HCT116 (cell line): ENCODE measurements around the gene TNFRSF8. TPM values are rescaled to one million over a fixed set of nuclear protein-coding genes. Genes with fewer than 3 reads are reported as not detected.

Experiments used
- ATAC-seq: fragments of 200-7000 bp; cut with Tn5 transposase; 2 replicates; pipeline ENCODE4 v1.9.1; 2020; ENCODE audit warnings: mild to moderate bottlenecking, moderate library complexity
- BruUV-seq: library from RNA; stranded (reverse); fragments of 400-500 nt; replicated peaks from 2 replicates; lab custom pipeline; 2021; lab: Mats Ljungman, UMichigan
- CTCF ChIA-PET: fragments of 300-600 bp; sonication (Branson Sonifier 250); formaldehyde crosslinking; loops from one replicate; lab custom pipeline; 2021; ENCODE audit warnings: antibody characterized with exemption; lab: Charles Lee
- POLR2A ChIA-PET: fragments of 300-600, 350-600 bp; sonication (Branson Sonifier 250); formaldehyde crosslinking; loops from one replicate; lab custom pipeline; 2021; ENCODE audit warnings: antibody characterized with exemption; lab: Charles Lee
- RAD21 ChIA-PET, 2 experiments: fragments of 300-600 bp; sonication (Branson Sonifier 250); formaldehyde crosslinking; loops; one replicate each; lab custom pipeline; 2023; ENCODE audit warnings: low total read pairs in 2 of 2; ENCODE audit not compliant: uncharacterized antibody in 2 of 2, unreplicated experiment in 2 of 2, low non-redundant PET in 1 of 2; lab: Charles Lee
- DNase-seq: peaks from one replicate; pipeline ENCODE4 v3.0.0-alpha.2; 2010; ENCODE audit warnings: low read depth, low spot score
- H2AFZ ChIP-seq: fragments of 200-600 bp; shearing (Covaris generic), sonication (generic); 2 replicates; pipeline ENCODE4 v1.6.1; 2017; ENCODE audit warnings: low read depth, mixed run types, mixed read lengths, antibody characterized with exemption, low read length; ENCODE audit not compliant: poor library complexity, severe bottlenecking
- H3K27ac ChIP-seq: 2 replicates; pipeline ENCODE4 v1.5.1; 2012; ENCODE audit warnings: low read depth, low read length
- H3K27me3 ChIP-seq: fragments of 200-600 bp; sonication (generic); 2 replicates; pipeline ENCODE4 v1.6.1; 2016; ENCODE audit warnings: mixed run types, low read length, mixed read lengths; ENCODE audit not compliant: insufficient read depth
- H3K36me3 ChIP-seq, 2 experiments: fragments of 200-500 bp in 1 of 2; fragments of 200-600 bp in 1 of 2; sonication (Bioruptor generic) in 1 of 2; sonication (generic) in 1 of 2; 2 replicates each; pipeline versions ENCODE4 v1.5.1 to v1.6.1; 2014 to 2016; ENCODE audit warnings: low read length in 2 of 2, inconsistent platforms in 1 of 2, mixed read lengths in 1 of 2, mixed run types in 1 of 2; ENCODE audit not compliant: insufficient read depth in 2 of 2, control insufficient read depth in 1 of 2
- H3K4me1 ChIP-seq, 2 experiments: fragments of 200-600 bp in 1 of 2; sonication (generic) in 1 of 2; 2 replicates each; pipeline versions ENCODE4 v1.5.1 to v1.6.1; 2012 to 2017; ENCODE audit warnings: low read length in 2 of 2, inconsistent platforms in 1 of 2, mild to moderate bottlenecking in 1 of 2, mixed read lengths in 1 of 2, mixed run types in 1 of 2, moderate library complexity in 1 of 2; ENCODE audit not compliant: insufficient read depth in 2 of 2, control insufficient read depth in 1 of 2
- H3K4me2 ChIP-seq: fragments of 200-600 bp; sonication (generic); 2 replicates; pipeline ENCODE4 v1.6.1; 2017; ENCODE audit warnings: mixed run types, low read length, mixed read lengths
- H3K4me3 ChIP-seq, 2 experiments: fragments of 200-600 bp in 1 of 2; sonication (generic) in 1 of 2; replicated peaks in 1 of 2; 2 replicates each; pipeline ENCODE4 v1.5.1; 2011 to 2016; ENCODE audit warnings: low read length in 2 of 2, control low read depth in 1 of 2, low read depth in 1 of 2, mild to moderate bottlenecking in 1 of 2, mixed read lengths in 1 of 2, mixed run types in 1 of 2
- H3K79me2 ChIP-seq: fragments of 200-600 bp; sonication (generic); 2 replicates; pipeline ENCODE4 v1.6.1; 2017; ENCODE audit warnings: mild to moderate bottlenecking, mixed run types, low read length, moderate library complexity, mixed read lengths; ENCODE audit not compliant: insufficient read depth
- H3K9ac ChIP-seq: fragments of 200-600 bp; sonication (generic); 2 replicates; pipeline ENCODE4 v1.6.1; 2016; ENCODE audit warnings: low read length, mixed read lengths
- H3K9me2 ChIP-seq: fragments of 200-600 bp; sonication (generic), shearing (Covaris generic); 2 replicates; pipeline ENCODE4 v1.6.1; 2017; ENCODE audit warnings: mixed run types, mild to moderate bottlenecking, moderate library complexity; ENCODE audit not compliant: insufficient read depth
- H3K9me3 ChIP-seq, 2 experiments: fragments of 200-500 bp in 1 of 2; fragments of 200-600 bp in 1 of 2; sonication (Bioruptor generic) in 1 of 2; sonication (generic) in 1 of 2; 2 replicates each; pipeline ENCODE4 v1.6.1; 2014 to 2017; ENCODE audit warnings: low read length in 2 of 2, mixed read lengths in 2 of 2, inconsistent platforms in 1 of 2, low read depth in 1 of 2, mild to moderate bottlenecking in 1 of 2, mixed run types in 1 of 2, moderate library complexity in 1 of 2; ENCODE audit not compliant: control insufficient read depth in 1 of 2, insufficient read depth in 1 of 2
- H4K20me1 ChIP-seq: fragments of 200-600 bp; sonication (generic), shearing (Covaris generic); 2 replicates; pipeline ENCODE4 v1.6.1; 2017; ENCODE audit warnings: mixed run types, mild to moderate bottlenecking, moderate library complexity; ENCODE audit not compliant: insufficient read depth
- CEBPB ChIP-seq: IDR thresholded peaks from 2 replicates; pipeline ENCODE4 v1.6.1; 2012; ENCODE audit warnings: low read depth
- POLR2A ChIP-seq: IDR thresholded peaks from 2 replicates; pipeline ENCODE4 v1.7.0; 2011; ENCODE audit warnings: borderline replicate concordance; ENCODE audit not compliant: insufficient read depth, insufficient read length; ENCODE audit errors: extremely low read depth
- SIN3A ChIP-seq: IDR thresholded peaks from 2 replicates; pipeline ENCODE4 v1.6.1; 2012; ENCODE audit warnings: low read depth
- intact Hi-C: fragments of 100-400 bp; cut with micrococcal nuclease; formaldehyde crosslinking; loops from 2 replicates; pipeline ENCODE4 v1.10.0; 2022
- total RNA-seq: library from RNA; stranded (reverse); gene quantifications from one replicate; pipeline ENCODE4 v1.2.1, GENCODE V29; 2021; ENCODE audit not compliant: unreplicated experiment
- TF ChIP-seq, protein P1 (sequence below): IDR thresholded peaks from 2 replicates; pipeline ENCODE4 v1.6.1; 2011; ENCODE audit warnings: mild to moderate bottlenecking, low read length, moderate library complexity; ENCODE audit not compliant: insufficient replicate concordance; ENCODE audit errors: extremely low read depth
- TF ChIP-seq, protein P2 (sequence below): IDR thresholded peaks from 2 replicates; pipeline ENCODE4 v1.6.1; 2012; ENCODE audit warnings: low read depth
- TF ChIP-seq, protein P3 (sequence below): IDR thresholded peaks from 2 replicates; pipeline ENCODE4 v1.6.1; 2012

TNFRSF8 gene
- total RNA-seq, 1 experiment from 2014 or later = 0.17 TPM

DNA sequence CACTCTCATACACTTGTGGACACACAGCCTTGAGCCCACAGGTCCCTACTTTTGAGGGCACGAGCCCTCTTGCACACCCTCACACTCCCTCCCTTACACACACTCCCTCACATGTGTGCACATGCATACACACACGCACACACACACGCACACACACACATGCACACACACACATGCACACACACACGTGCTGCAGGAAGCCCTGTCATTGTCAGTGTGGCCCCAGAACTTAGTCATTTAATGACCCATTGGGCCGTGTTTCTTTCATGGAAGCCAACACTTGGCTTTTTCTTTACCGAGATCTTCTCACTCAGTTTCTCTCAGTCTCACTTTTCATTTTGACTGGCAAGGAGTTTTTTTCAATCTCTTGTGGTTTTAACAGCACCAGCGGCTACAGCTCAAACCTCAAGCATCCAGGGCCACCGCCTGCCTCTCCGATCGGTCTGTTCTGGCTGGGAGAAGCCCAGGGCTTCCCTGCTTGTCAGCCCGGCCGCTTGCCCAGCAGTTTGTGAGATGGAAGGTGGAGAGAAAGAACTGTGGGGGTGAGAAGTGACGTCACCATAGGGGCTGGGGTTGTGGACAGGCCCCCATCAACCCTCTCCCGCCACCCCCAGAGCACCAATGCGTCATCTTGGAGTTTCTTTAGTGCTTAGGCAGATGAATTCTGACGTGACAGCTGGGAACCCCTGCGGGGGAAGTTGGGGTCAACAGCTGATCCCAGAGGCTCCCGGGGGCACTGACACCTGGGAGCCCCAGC is 15.8 kb upstream of the TNFRSF8 start (continued):
- TF ChIP-seq, protein P1, sequence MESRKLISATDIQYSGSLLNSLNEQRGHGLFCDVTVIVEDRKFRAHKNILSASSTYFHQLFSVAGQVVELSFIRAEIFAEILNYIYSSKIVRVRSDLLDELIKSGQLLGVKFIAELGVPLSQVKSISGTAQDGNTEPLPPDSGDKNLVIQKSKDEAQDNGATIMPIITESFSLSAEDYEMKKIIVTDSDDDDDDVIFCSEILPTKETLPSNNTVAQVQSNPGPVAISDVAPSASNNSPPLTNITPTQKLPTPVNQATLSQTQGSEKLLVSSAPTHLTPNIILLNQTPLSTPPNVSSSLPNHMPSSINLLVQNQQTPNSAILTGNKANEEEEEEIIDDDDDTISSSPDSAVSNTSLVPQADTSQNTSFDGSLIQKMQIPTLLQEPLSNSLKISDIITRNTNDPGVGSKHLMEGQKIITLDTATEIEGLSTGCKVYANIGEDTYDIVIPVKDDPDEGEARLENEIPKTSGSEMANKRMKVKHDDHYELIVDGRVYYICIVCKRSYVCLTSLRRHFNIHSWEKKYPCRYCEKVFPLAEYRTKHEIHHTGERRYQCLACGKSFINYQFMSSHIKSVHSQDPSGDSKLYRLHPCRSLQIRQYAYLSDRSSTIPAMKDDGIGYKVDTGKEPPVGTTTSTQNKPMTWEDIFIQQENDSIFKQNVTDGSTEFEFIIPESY = no peak
- TF ChIP-seq POLR2A = no peak
- TF ChIP-seq, protein P2, sequence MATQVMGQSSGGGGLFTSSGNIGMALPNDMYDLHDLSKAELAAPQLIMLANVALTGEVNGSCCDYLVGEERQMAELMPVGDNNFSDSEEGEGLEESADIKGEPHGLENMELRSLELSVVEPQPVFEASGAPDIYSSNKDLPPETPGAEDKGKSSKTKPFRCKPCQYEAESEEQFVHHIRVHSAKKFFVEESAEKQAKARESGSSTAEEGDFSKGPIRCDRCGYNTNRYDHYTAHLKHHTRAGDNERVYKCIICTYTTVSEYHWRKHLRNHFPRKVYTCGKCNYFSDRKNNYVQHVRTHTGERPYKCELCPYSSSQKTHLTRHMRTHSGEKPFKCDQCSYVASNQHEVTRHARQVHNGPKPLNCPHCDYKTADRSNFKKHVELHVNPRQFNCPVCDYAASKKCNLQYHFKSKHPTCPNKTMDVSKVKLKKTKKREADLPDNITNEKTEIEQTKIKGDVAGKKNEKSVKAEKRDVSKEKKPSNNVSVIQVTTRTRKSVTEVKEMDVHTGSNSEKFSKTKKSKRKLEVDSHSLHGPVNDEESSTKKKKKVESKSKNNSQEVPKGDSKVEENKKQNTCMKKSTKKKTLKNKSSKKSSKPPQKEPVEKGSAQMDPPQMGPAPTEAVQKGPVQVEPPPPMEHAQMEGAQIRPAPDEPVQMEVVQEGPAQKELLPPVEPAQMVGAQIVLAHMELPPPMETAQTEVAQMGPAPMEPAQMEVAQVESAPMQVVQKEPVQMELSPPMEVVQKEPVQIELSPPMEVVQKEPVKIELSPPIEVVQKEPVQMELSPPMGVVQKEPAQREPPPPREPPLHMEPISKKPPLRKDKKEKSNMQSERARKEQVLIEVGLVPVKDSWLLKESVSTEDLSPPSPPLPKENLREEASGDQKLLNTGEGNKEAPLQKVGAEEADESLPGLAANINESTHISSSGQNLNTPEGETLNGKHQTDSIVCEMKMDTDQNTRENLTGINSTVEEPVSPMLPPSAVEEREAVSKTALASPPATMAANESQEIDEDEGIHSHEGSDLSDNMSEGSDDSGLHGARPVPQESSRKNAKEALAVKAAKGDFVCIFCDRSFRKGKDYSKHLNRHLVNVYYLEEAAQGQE = no peak
- TF ChIP-seq, protein P3, sequence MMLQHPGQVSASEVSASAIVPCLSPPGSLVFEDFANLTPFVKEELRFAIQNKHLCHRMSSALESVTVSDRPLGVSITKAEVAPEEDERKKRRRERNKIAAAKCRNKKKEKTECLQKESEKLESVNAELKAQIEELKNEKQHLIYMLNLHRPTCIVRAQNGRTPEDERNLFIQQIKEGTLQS = no peak

DNA sequence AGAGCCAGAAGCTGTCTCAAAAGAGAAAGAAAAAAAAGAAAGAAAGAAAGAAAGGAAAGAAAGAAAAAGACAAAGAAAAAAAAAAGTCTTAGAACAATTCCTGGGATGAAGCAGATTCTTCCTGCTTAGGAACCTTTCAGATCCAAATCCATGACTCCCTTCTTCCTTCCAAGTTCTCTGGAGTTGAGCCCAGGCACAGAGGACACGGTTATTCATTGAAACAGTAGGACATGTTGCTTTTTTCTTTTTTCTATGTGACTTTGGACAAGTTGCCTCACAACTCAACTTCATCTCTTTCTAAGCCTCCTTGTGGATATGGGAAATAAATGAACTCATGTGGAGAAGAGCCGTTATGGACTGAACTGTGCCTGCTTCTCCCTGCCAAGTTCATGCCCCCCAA is 14.7 kb upstream of the TNFRSF8 start:
- ChIA-PET CTCF (no interaction called here), RAD21 (no interaction called here), POLR2A (no interaction called here)
- ATAC-seq (no peak), DNase-seq (no peak)
- H3K27me3 ChIP-seq = no peaks in the 10 kb centered on the region
- H3K9ac ChIP-seq = no peak overlapping the region
- H3K4me2 ChIP-seq = no peak overlapping the region
- intact Hi-C loops = no loop called here
- no peak overlapping the region for H2AFZ ChIP-seq
- no peaks in the 10 kb centered on the region for H3K36me3 ChIP-seq
- H3K79me2 ChIP-seq = no peaks in the 10 kb centered on the region
- no peaks in the 10 kb centered on the region for H3K9me2 ChIP-seq
- peaks cover 11 to 20% of the 10 kb centered on the region in 2 experiments for H3K4me1 ChIP-seq
- no peak overlapping the region for H3K4me3 ChIP-seq
- BruUV-seq = no TSS peak
- no peaks in the 10 kb centered on the region for H3K9me3 ChIP-seq
- no peak for TF ChIP-seq POLR2A
- no peak for TF ChIP-seq SIN3A
- no peak for TF ChIP-seq CEBPB
- H3K27ac ChIP-seq = no peak overlapping the region
- H4K20me1 ChIP-seq = no peaks in the 10 kb centered on the region
